ENCODE measurements around the gene EIF1AD.

- TF ChIP-seq TSHZ2 (CRISPR knock-in tag; IDR thresholded peaks at IDR 0.05) (no peak), ZFP3 (CRISPR knock-in tag; IDR thresholded peaks at IDR 0.05) (no peak), ZNF70 (CRISPR knock-in tag; IDR thresholded peaks at IDR 0.05) (no peak), GLIS3 (CRISPR knock-in tag; IDR thresholded peaks at IDR 0.05) (no peak), ZFP30 (CRISPR knock-in tag; IDR thresholded peaks at IDR 0.05) (no peak), RARB (CRISPR knock-in tag; IDR thresholded peaks at IDR 0.05) (no peak), ISL1 (CRISPR knock-in tag; IDR thresholded peaks at IDR 0.05) (no peak), PATZ1 (CRISPR knock-in tag; IDR thresholded peaks at IDR 0.05; ENCODE audit: borderline replicate concordance) (no peak), OSR1 (CRISPR knock-in tag; IDR thresholded peaks at IDR 0.05) (no peak), POU6F1 (CRISPR knock-in tag; IDR thresholded peaks at IDR 0.05; ENCODE audit: borderline replicate concordance, low read depth) (no peak), CREB5 (CRISPR knock-in tag; IDR thresholded peaks at IDR 0.05; ENCODE audit: low read depth) (no peak), ZNF8 (CRISPR knock-in tag; IDR thresholded peaks at IDR 0.05) (no peak)
These were observed 6.6 kb upstream of the EIF1AD start for GRCh38 chr11:66008468-66009101.

Data from SK-N-SH treated with all-trans-retinoic acid at 6 μM for 48 hours (cell line).